GM19397 (cell line): ENCODE data around the gene GATA3.

Experiments used
- ATAC-seq: cut with Tn5 transposase; IDR thresholded peaks from one replicate; pipeline ENCODE4 v1.9.1; 2021; ENCODE audit warnings: mild to moderate bottlenecking, moderate library complexity; ENCODE audit not compliant: unreplicated experiment

GATA3 gene

GRCh38 chr10:8037941-8038894 is 16.3 kb upstream of the GATA3 start:
- ATAC-seq: no peak

GRCh38 chr10:8039321-8039881 is 15.1 kb upstream of the GATA3 start:
- ATAC-seq: no peak

GRCh38 chr10:8040651-8041050 is 13.8 kb upstream of the GATA3 start:
- no peak for ATAC-seq

- no peak for ATAC-seq
These were observed 13.1 kb upstream of the GATA3 start for GRCh38 chr10:8041284-8041991.

GRCh38 chr10:8041992-8042720 is 12.3 kb upstream of the GATA3 start:
- no peak for ATAC-seq

- ATAC-seq: no peak
These were observed 11.5 kb upstream of the GATA3 start for GRCh38 chr10:8042721-8043568.

- no peak for ATAC-seq
These were observed 10.8 kb upstream of the GATA3 start for GRCh38 chr10:8043569-8044306.

GRCh38 chr10:8044331-8044907 is 10.1 kb upstream of the GATA3 start:
- no peak for ATAC-seq

GRCh38 chr10:8044908-8045725 is 9.4 kb upstream of the GATA3 start:
- no peak for ATAC-seq

- no peak for ATAC-seq
These were observed 8.6 kb upstream of the GATA3 start for GRCh38 chr10:8045726-8046494.

- ATAC-seq: no peak
These were observed 6.8 kb upstream of the GATA3 start for GRCh38 chr10:8047452-8048280.

GRCh38 chr10:8048281-8049008 is 6.0 kb upstream of the GATA3 start:
- no peak for ATAC-seq

- no peak for ATAC-seq
These were observed 5.2 kb upstream of the GATA3 start for GRCh38 chr10:8049045-8049864.

- ATAC-seq: no peak
These were observed 4.5 kb upstream of the GATA3 start for GRCh38 chr10:8049865-8050555.
